ENCODE results near the gene FAM13A. TPM values are rescaled to one million over a fixed set of nuclear protein-coding genes. Genes with fewer than 3 reads are reported as not detected.

The FAM13A gene
- total RNA-seq, 1 donor from 2014 or later = 16.9 TPM

DNA sequence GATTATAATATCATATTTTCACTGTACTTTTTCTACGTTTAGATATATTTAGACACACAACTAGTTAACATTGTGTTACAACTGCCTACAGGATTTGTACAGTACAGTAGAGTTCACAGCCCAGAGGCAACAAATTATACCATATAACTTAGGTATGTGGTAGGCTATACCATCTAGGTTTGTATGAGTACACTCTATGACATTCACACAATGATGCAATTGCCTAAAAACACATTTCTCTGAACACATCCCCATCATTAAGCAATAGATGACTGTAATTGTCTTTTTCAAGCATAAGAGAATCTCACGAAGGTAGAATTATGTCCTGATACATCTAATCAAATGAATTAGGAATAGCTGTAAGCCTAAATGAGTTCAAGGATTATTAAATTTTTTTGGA, 42.0 kb upstream of the FAM13A start:
- Histone ChIP-seq H3K27me3 (ENCODE audit: low read depth) (no peaks in the 10 kb centered on the region), H3K9me3 (replicated peaks) (no peaks in the 10 kb centered on the region), H3K27ac (replicated peaks) (no peak overlapping the region), H3K4me1 (no peaks in the 10 kb centered on the region), H3K4me3 (no peak overlapping the region), H3K36me3 (no peaks in the 10 kb centered on the region)
- intact Hi-C loops (cut with micrococcal nuclease) = no loop called here
- TF ChIP-seq, protein P1, sequence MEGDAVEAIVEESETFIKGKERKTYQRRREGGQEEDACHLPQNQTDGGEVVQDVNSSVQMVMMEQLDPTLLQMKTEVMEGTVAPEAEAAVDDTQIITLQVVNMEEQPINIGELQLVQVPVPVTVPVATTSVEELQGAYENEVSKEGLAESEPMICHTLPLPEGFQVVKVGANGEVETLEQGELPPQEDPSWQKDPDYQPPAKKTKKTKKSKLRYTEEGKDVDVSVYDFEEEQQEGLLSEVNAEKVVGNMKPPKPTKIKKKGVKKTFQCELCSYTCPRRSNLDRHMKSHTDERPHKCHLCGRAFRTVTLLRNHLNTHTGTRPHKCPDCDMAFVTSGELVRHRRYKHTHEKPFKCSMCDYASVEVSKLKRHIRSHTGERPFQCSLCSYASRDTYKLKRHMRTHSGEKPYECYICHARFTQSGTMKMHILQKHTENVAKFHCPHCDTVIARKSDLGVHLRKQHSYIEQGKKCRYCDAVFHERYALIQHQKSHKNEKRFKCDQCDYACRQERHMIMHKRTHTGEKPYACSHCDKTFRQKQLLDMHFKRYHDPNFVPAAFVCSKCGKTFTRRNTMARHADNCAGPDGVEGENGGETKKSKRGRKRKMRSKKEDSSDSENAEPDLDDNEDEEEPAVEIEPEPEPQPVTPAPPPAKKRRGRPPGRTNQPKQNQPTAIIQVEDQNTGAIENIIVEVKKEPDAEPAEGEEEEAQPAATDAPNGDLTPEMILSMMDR (IDR thresholded peaks at IDR 0.05; ENCODE audit: borderline replicate concordance) = no peak
- no peak for DNase-seq

DNA sequence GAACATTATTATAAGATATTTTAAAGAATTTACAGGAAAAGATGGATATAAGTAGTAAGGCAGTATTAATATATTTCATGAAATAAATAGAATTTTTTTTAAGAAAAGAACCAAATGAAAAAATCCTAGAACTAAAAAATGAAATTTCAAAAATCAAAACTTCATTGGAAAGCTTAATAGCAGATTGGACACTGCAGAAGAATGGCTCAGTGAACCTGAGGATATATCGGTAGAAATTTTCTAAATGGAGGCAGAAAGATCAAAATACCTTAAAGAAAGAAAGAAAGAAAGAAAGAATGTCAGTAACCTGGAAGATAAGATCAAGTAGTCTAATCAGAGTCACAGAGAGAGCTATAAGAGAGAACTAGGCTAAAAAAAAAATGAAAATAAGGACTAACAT, 21.3 kb upstream of the FAM13A start:
- Histone ChIP-seq H3K27ac (replicated peaks) (no peak overlapping the region), H3K27me3 (ENCODE audit: low read depth) (no peaks in the 10 kb centered on the region), H3K9me3 (replicated peaks) (peaks cover 46% of the 10 kb centered on the region), H3K36me3 (no peaks in the 10 kb centered on the region), H3K4me1 (no peaks in the 10 kb centered on the region), H3K4me3 (no peak overlapping the region)
- TF ChIP-seq, protein P1 (IDR thresholded peaks at IDR 0.05; ENCODE audit: borderline replicate concordance) = no peak
- intact Hi-C loops (cut with micrococcal nuclease) = no loop called here
- no peak for DNase-seq

DNA sequence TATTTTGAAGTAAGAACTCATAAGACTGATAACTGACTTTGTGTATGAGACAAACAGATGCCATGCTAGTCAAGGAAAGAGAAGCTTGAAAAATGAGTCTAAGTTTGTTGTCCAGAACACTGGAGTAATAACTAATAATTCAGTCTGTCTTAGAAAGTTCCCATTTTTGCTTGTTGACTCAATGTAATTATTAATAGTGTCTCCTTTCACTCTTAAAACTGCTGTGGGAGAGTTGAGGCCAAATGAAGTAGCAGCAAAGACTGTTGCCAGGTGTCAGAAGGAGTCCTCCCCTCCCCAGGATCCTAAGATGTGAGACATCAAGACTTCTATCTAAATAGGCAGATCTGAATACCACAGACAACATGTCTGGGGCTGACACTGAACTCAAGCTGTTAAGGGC, 20.8 kb upstream of the FAM13A start:
- Histone ChIP-seq H3K4me3 (no peak overlapping the region), H3K27ac (replicated peaks) (no peak overlapping the region), H3K36me3 (no peaks in the 10 kb centered on the region), H3K4me1 (no peaks in the 10 kb centered on the region), H3K27me3 (ENCODE audit: low read depth) (no peaks in the 10 kb centered on the region), H3K9me3 (replicated peaks) (peaks cover 46% of the 10 kb centered on the region)
- no peak for DNase-seq
- intact Hi-C loops (cut with micrococcal nuclease) = no loop called here
- TF ChIP-seq, protein P1 (IDR thresholded peaks at IDR 0.05; ENCODE audit: borderline replicate concordance) = no peak

- no peak for DNase-seq
- intact Hi-C loops (cut with micrococcal nuclease) = no loop called here
- H3K36me3 ChIP-seq = no peaks in the 10 kb centered on the region
- no peaks in the 10 kb centered on the region for H3K27me3 ChIP-seq (ENCODE audit: low read depth)
- H3K9me3 ChIP-seq (replicated peaks) = peaks cover 11% of the 10 kb centered on the region
- H3K4me3 ChIP-seq = no peak overlapping the region
- TF ChIP-seq, protein P1 (IDR thresholded peaks at IDR 0.05; ENCODE audit: borderline replicate concordance) = no peak
- H3K4me1 ChIP-seq = no peaks in the 10 kb centered on the region
- H3K27ac ChIP-seq (replicated peaks) = no peak overlapping the region
Measured at GRCh38 chr4:89072921-89073320, 15.9 kb upstream of the FAM13A start.

- no peak for DNase-seq
- H3K4me3 ChIP-seq = no peak overlapping the region
- no peak overlapping the region for H3K27ac ChIP-seq (replicated peaks)
- no peaks in the 10 kb centered on the region for H3K36me3 ChIP-seq
- intact Hi-C loops (cut with micrococcal nuclease) = no loop called here
- no peaks in the 10 kb centered on the region for H3K27me3 ChIP-seq (ENCODE audit: low read depth)
- H3K4me1 ChIP-seq = no peaks in the 10 kb centered on the region
- no peaks in the 10 kb centered on the region for H3K9me3 ChIP-seq (replicated peaks)
- TF ChIP-seq, protein P1 (IDR thresholded peaks at IDR 0.05; ENCODE audit: borderline replicate concordance) = no peak
Measured at GRCh38 chr4:89071311-89071710, 14.3 kb upstream of the FAM13A start.

- H3K36me3 ChIP-seq = no peaks in the 10 kb centered on the region
Measured at GRCh38 chr4:89070041-89070440, 13.1 kb upstream of the FAM13A start.

More at GRCh38 chr4:89070041-89070440, 13.1 kb upstream of the FAM13A start:
- intact Hi-C loops (cut with micrococcal nuclease) = no loop called here
- no peak for DNase-seq
- H3K4me3 ChIP-seq = no peak overlapping the region
- no peaks in the 10 kb centered on the region for H3K27me3 ChIP-seq (ENCODE audit: low read depth)
- TF ChIP-seq, protein P1 (IDR thresholded peaks at IDR 0.05; ENCODE audit: borderline replicate concordance) = no peak
- H3K9me3 ChIP-seq (replicated peaks) = no peaks in the 10 kb centered on the region
- H3K4me1 ChIP-seq = no peaks in the 10 kb centered on the region
- H3K27ac ChIP-seq (replicated peaks) = no peak overlapping the region
